GM12878 (cell line): Measurements from ENCODE around the gene BICC1. TPM values are rescaled to one million over a fixed set of nuclear protein-coding genes. Genes with fewer than 3 reads are reported as not detected.

ENCODE experiments used
- ATAC-seq: fragments of 200-7000 bp; cut with Tn5 transposase; 3 replicates; pipeline ENCODE4 v1.9.1; 2020; ENCODE audit warnings: mild to moderate bottlenecking, moderate library complexity
- BruUV-seq: library from RNA; stranded (reverse); fragments of 400-500 nt; replicated peaks from 2 replicates; lab custom pipeline; 2021; lab: Mats Ljungman, UMichigan
- CTCF ChIA-PET: fragments of 300-600 bp; sonication (Branson Sonifier 250); formaldehyde crosslinking; extraction: SDS; loops from one replicate; lab custom pipeline; 2021; ENCODE audit warnings: inconsistent platforms; lab: Yijun Ruan, JAX
- POLR2A ChIA-PET: fragments of 350-600 bp; formaldehyde crosslinking; extraction: SDS; loops from one replicate; lab custom pipeline; 2021; ENCODE audit warnings: inconsistent platforms; lab: Charles Lee
- RAD21 ChIA-PET: fragments of 300-600 bp; sonication (Branson Sonifier 250); formaldehyde crosslinking; loops from one replicate; lab custom pipeline; 2023; ENCODE audit warnings: antibody characterized with exemption; ENCODE audit not compliant: unreplicated experiment; lab: Charles Lee
- SMC1A ChIA-PET: fragments of 300-600 bp; sonication (Branson Sonifier 250); formaldehyde crosslinking; loops from one replicate; lab custom pipeline; 2023; ENCODE audit not compliant: unreplicated experiment, uncharacterized antibody; lab: Charles Lee
- DNase-seq: peaks from one replicate; pipeline ENCODE4 v3.0.0-alpha.2; 2011; ENCODE audit warnings: low read depth, low spot score
- FAIRE-seq: peaks from 3 replicates; lab custom pipeline; 2011; peaks lifted over from hg19 to GRCh38; lab: Jason Lieb, UNC
- H2AFZ ChIP-seq: 2 replicates; pipeline ENCODE4 v1.6.0; 2011; ENCODE audit warnings: low read depth, low read length, control low read depth; ENCODE audit not compliant: control insufficient read depth
- H3K27ac ChIP-seq: 2 replicates; pipeline ENCODE4 v1.5.1; 2011; ENCODE audit warnings: control low read depth; ENCODE audit not compliant: control insufficient read depth, insufficient read depth
- H3K27me3 ChIP-seq, 2 experiments: replicated peaks in 1 of 2; 2 replicates each; pipeline versions ENCODE4 v1.6.0 to v1.6.1; 2011; ENCODE audit warnings: low read length in 1 of 2; ENCODE audit not compliant: control insufficient read depth in 2 of 2, insufficient read depth in 2 of 2
- H3K36me3 ChIP-seq, 2 experiments: 2 replicates each; pipeline ENCODE4 v1.5.1; 2011; ENCODE audit warnings: low read length in 1 of 2; ENCODE audit not compliant: control insufficient read depth in 2 of 2, insufficient read depth in 2 of 2
- H3K4me1 ChIP-seq: 2 replicates; pipeline ENCODE4 v1.6.1; 2011; ENCODE audit warnings: mild to moderate bottlenecking, low read length, moderate library complexity, mixed read lengths; ENCODE audit not compliant: control insufficient read depth, insufficient read depth
- H3K4me2 ChIP-seq: 2 replicates; pipeline ENCODE4 v1.6.0; 2011; ENCODE audit warnings: control low read depth; ENCODE audit not compliant: control insufficient read depth, insufficient read depth
- H3K4me3 ChIP-seq: fragments of 200-600 bp; sonication (generic); 2 replicates; pipeline ENCODE4 v1.5.1; 2016
- H3K79me2 ChIP-seq: 2 replicates; pipeline ENCODE4 v1.6.0; 2011; ENCODE audit warnings: low read length; ENCODE audit not compliant: control insufficient read depth, insufficient read depth
- H3K9ac ChIP-seq: 2 replicates; pipeline ENCODE4 v1.8.0; 2011; ENCODE audit warnings: low read length, control low read depth, mixed read lengths; ENCODE audit not compliant: control insufficient read depth, insufficient read depth
- H3K9me3 ChIP-seq: replicated peaks from 3 replicates; pipeline ENCODE4 v1.5.1; 2011; ENCODE audit warnings: mild to moderate bottlenecking, low read length; ENCODE audit not compliant: control insufficient read depth, insufficient read depth
- H4K20me1 ChIP-seq: 2 replicates; pipeline ENCODE4 v1.6.0; 2011; ENCODE audit not compliant: control insufficient read depth, insufficient read depth
- CEBPB ChIP-seq, 2 experiments: fragments of 150-350 bp in 1 of 2; IDR thresholded peaks; 2 replicates each; pipeline ENCODE4 v1.6.1; 2012 to 2014; ENCODE audit warnings: low read depth in 2 of 2, low read length in 2 of 2, borderline replicate concordance in 1 of 2, inconsistent platforms in 1 of 2
- CUX1 ChIP-seq: IDR thresholded peaks from 2 replicates; pipeline ENCODE4 v1.6.1; 2012; ENCODE audit warnings: improper control_type of control experiment, low read depth, low read length; ENCODE audit not compliant: insufficient replicate concordance
- ELK1 ChIP-seq: IDR thresholded peaks from 2 replicates; pipeline ENCODE4 v1.6.1; 2012; ENCODE audit warnings: low read depth, low read length, improper control_type of control experiment
- IKZF2 ChIP-seq, 2 experiments: fragments of 450-650 bp; IDR thresholded peaks; 2 replicates each; pipeline ENCODE4 v1.6.1; 2017; ENCODE audit warnings: mild to moderate bottlenecking in 2 of 2, moderate library complexity in 2 of 2
- JUND ChIP-seq: IDR thresholded peaks from 2 replicates; pipeline ENCODE4 v1.6.1; 2012; ENCODE audit warnings: low read depth, mild to moderate bottlenecking, low read length, improper control_type of control experiment, moderate library complexity
- NR2C2 ChIP-seq: IDR thresholded peaks from 2 replicates; pipeline ENCODE4 v1.6.1; 2011; ENCODE audit warnings: borderline replicate concordance, low read depth; ENCODE audit not compliant: control insufficient read depth, insufficient read length
- RAD51 ChIP-seq: fragments of 450-650 bp; IDR thresholded peaks from 2 replicates; pipeline ENCODE4 v1.6.1; 2016; ENCODE audit warnings: moderate library complexity, mild to moderate bottlenecking, inconsistent platforms
- TBL1XR1 ChIP-seq: IDR thresholded peaks from 2 replicates; pipeline ENCODE4 v1.6.1; 2012; ENCODE audit warnings: low read depth, low read length, improper control_type of control experiment
- ZNF24 ChIP-seq: fragments of 450-650 bp; IDR thresholded peaks from 2 replicates; pipeline ENCODE4 v1.6.1; 2017; ENCODE audit warnings: antibody characterized with exemption, mild to moderate bottlenecking
- WGBS: methylation state at CpG from one replicate; pipeline ENCODE4 v1.1.6; 2016; ENCODE audit warnings: low lambda C conversion rate; ENCODE audit not compliant: insufficient replicate concordance, insufficient coverage; ENCODE audit errors: missing lambda C conversion rate; 5-methylcytosine and 5-hydroxymethylcytosine counted together
- in situ Hi-C: fragments of 300-500 bp; cut with MboI; formaldehyde crosslinking; loops from 9 replicates; pipeline ENCODE4 v1.14.3; 2018; ENCODE audit warnings: mixed read lengths
- intact Hi-C: fragments of 100-400 bp; cut with micrococcal nuclease; formaldehyde crosslinking; loops from one replicate; pipeline ENCODE4 v1.14.2; 2022; ENCODE audit not compliant: unreplicated experiment
- polyA plus RNA-seq, 11 experiments: library from polyadenylated mRNA; depleted of rRNA in 4 of 11; unstranded in 6 of 11; stranded (reverse) in 5 of 11; fragments of >200 nt; fragmentation: Nextera tagmentation in 4 of 11; fragmentation: Illumina TruSeq in 1 of 11; extraction: Ambion mirVana in 4 of 11; extraction: Trizol in 1 of 11; gene quantifications; 1 replicate in 1 of 11; 2 replicates in 10 of 11; pipeline versions ENCODE4 v1.2.1 to v1.2.3, GENCODE V29; 2011 to 2016; ENCODE audit warnings: inconsistent platforms in 2 of 11, missing spikeins in 2 of 11, low read depth in 1 of 11
- total RNA-seq, 4 experiments: library from RNA; depleted of rRNA in 3 of 4; stranded (reverse); fragments of >200 nt in 3 of 4; fragmentation: Illumina TruSeq in 1 of 4; extraction: Trizol in 1 of 4; gene quantifications; 2 replicates each; pipeline versions ENCODE4 v1.2.1 to v1.2.3, GENCODE V29; 2013 to 2021
- TF ChIP-seq, protein P1 (sequence below), 3 experiments: IDR thresholded peaks in 2 of 3; conservative IDR thresholded peaks in 1 of 3; 2 replicates each; pipeline ENCODE4 v1.5.1; 2011; ENCODE audit warnings: low read depth in 3 of 3, low read length in 3 of 3, mild to moderate bottlenecking in 3 of 3, control low read depth in 2 of 3, moderate library complexity in 2 of 3, inconsistent platforms in 1 of 3, mixed read lengths in 1 of 3; ENCODE audit not compliant: control insufficient read depth in 2 of 3, insufficient read depth in 1 of 3; ENCODE audit errors: extremely low read depth in 1 of 3
- TF ChIP-seq, protein P2 (sequence below): fragments of 450-650 bp; IDR thresholded peaks from 2 replicates; pipeline ENCODE4 v1.6.1; 2018; ENCODE audit warnings: borderline replicate concordance, mild to moderate bottlenecking; ENCODE audit not compliant: partially characterized antibody

The BICC1 gene
- total and polyA plus RNA-seq, 10 of the 15 experiments (the other 5 are each of a cell fraction or from before 2014, with no cell fraction given), result 0.01 to 0.10 (median 0.04) TPM; not detected in 5

DNA sequence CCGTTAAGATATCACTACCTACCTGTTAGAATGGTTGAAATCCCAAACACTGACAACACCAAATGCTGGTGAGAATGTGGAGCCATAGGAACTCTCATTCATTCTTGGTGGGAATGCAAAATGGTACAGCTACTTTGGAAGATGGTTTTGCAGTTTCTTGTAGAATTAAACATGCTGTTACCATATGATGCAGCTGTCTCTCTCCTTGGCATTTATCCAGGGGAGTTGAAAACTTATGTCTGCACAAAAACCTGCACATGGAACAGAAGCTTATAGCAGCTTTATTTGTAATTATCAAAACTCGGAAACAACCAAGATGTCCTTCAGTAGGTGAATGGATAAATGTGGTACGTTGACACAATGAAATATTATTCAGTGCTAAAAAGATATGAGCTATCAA lies 199.5 kb downstream of the BICC1 start (continued):
- TF ChIP-seq, protein P1, sequence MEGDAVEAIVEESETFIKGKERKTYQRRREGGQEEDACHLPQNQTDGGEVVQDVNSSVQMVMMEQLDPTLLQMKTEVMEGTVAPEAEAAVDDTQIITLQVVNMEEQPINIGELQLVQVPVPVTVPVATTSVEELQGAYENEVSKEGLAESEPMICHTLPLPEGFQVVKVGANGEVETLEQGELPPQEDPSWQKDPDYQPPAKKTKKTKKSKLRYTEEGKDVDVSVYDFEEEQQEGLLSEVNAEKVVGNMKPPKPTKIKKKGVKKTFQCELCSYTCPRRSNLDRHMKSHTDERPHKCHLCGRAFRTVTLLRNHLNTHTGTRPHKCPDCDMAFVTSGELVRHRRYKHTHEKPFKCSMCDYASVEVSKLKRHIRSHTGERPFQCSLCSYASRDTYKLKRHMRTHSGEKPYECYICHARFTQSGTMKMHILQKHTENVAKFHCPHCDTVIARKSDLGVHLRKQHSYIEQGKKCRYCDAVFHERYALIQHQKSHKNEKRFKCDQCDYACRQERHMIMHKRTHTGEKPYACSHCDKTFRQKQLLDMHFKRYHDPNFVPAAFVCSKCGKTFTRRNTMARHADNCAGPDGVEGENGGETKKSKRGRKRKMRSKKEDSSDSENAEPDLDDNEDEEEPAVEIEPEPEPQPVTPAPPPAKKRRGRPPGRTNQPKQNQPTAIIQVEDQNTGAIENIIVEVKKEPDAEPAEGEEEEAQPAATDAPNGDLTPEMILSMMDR (IDR thresholded peaks at IDR 0.05 in 2 of 3, conservative IDR thresholded peaks at IDR 0.05 in 1 of 3; ENCODE audit: control insufficient read depth in 2 of 3, extremely low read depth in 1 of 3, insufficient read depth in 1 of 3, low read depth in 3 of 3, low read length in 3 of 3), result no peak
- TF ChIP-seq ZNF24 (no peak), CUX1 (no peak), IKZF2 (IDR thresholded peaks at IDR 0.05) (no peak)
- TF ChIP-seq, all 136 proteins: peak for 0

GRCh38 chr10:58712982-58713381 lies 200.3 kb downstream of the BICC1 start:
- DNase-seq (no peak), ATAC-seq (no peak), FAIRE-seq (no peak)
- Histone ChIP-seq H3K4me1 (no peaks in the 10 kb centered on the region), H2AFZ (no peak overlapping the region), H3K27ac (no peak overlapping the region), H3K4me2 (no peak overlapping the region), H3K9me3 (no peaks in the 10 kb centered on the region), H3K79me2 (no peaks in the 10 kb centered on the region), H3K27me3 (no peaks in the 10 kb centered on the region), H3K9ac (no peak overlapping the region), H4K20me1 (no peaks in the 10 kb centered on the region), H3K36me3 (no peaks in the 10 kb centered on the region), H3K4me3 (no peak overlapping the region)
- ChIA-PET SMC1A (interaction anchor here (0.6 kb wide), 1 partner anchor 226 kb away, joined by 3 read pairs; no protein-coding TSS in a partner anchor), RAD21 (no interaction called here), POLR2A (no interaction called here), CTCF (no interaction called here)
- no TSS peak for BruUV-seq
- in situ Hi-C loops (no loop called here), intact Hi-C loops (no loop called here)
- 53% methylated on average over 1 of the region's 1 CpG for WGBS
- TF ChIP-seq RAD51, result no peak
- TF ChIP-seq IKZF2 (IDR thresholded peaks at IDR 0.05), result no peak
- no peak for TF ChIP-seq NR2C2
- TF ChIP-seq CEBPB (IDR thresholded peaks at IDR 0.05; ENCODE audit: borderline replicate concordance in 1 of 2, low read depth in 2 of 2, low read length in 2 of 2), result no peak
- TF ChIP-seq JUND, result no peak
- TF ChIP-seq ELK1, result no peak
- TF ChIP-seq TBL1XR1, result no peak
- TF ChIP-seq, protein P2, sequence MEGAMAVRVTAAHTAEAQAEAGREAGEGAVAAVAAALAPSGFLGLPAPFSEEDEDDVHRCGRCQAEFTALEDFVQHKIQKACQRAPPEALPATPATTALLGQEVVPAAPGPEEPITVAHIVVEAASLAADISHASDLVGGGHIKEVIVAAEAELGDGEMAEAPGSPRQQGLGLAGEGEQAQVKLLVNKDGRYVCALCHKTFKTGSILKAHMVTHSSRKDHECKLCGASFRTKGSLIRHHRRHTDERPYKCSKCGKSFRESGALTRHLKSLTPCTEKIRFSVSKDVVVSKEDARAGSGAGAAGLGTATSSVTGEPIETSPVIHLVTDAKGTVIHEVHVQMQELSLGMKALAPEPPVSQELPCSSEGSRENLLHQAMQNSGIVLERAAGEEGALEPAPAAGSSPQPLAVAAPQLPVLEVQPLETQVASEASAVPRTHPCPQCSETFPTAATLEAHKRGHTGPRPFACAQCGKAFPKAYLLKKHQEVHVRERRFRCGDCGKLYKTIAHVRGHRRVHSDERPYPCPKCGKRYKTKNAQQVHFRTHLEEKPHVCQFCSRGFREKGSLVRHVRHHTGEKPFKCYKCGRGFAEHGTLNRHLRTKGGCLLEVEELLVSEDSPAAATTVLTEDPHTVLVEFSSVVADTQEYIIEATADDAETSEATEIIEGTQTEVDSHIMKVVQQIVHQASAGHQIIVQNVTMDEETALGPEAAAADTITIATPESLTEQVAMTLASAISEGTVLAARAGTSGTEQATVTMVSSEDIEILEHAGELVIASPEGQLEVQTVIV, result no peak
